Stomach (tissue), 9 donors: ENCODE results near the gene OAS1. TPM values are rescaled to one million over a fixed set of nuclear protein-coding genes. Genes with fewer than 3 reads are reported as not detected.

Source experiments
- DNase-seq, 2 donors: peaks; one replicate each; pipeline versions ENCODE4 v3.0.0 to v3.0.0-alpha.2; 2013 to 2019
- H3K27ac ChIP-seq, 5 donors: fragments of 200-600 bp in 4 of 5; sonication (generic) in 4 of 5; one replicate each; pipeline ENCODE4 v1.5.1; 2013 to 2019; ENCODE audit warnings: mild to moderate bottlenecking in 1 of 5, moderate library complexity in 1 of 5
- H3K27me3 ChIP-seq, 3 donors: fragments of 200-600 bp; sonication (generic); one replicate each; pipeline ENCODE4 v1.5.1; 2017 to 2019; ENCODE audit warnings: mixed run types in 1 of 3
- H3K36me3 ChIP-seq, 4 donors: fragments of 200-600 bp; sonication (generic); 1 replicate in 3 of 4; 2 replicates in 1 of 4; pipeline ENCODE4 v1.5.1; 2016 to 2019
- H3K4me1 ChIP-seq, 4 donors: fragments of 200-600 bp; sonication (generic); one replicate each; pipeline ENCODE4 v1.5.1; 2016 to 2019
- H3K4me3 ChIP-seq, 4 donors: fragments of 200-600 bp; sonication (generic) in 3 of 4; one replicate each; pipeline ENCODE4 v1.5.1; 2016 to 2019; ENCODE audit warnings: mild to moderate bottlenecking in 1 of 4
- H3K9me3 ChIP-seq, 4 donors: fragments of 200-600 bp; sonication (generic); one replicate each; pipeline ENCODE4 v1.5.1; 2016 to 2019
- EP300 ChIP-seq: sonication (generic); formaldehyde crosslinking; IDR thresholded peaks from one replicate; pipeline ENCODE4 v1.6.1; 2017; ENCODE audit warnings: antibody characterized with exemption
- POLR2A ChIP-seq, 4 donors: fragments of 450-650 bp; IDR thresholded peaks; one replicate each; pipeline ENCODE4 v1.6.1; 2016; ENCODE audit warnings: antibody characterized with exemption in 4 of 4, control low read depth in 2 of 4, mild to moderate bottlenecking in 1 of 4, moderate library complexity in 1 of 4
- POLR2AphosphoS5 ChIP-seq, 3 donors: sonication (generic); formaldehyde crosslinking; IDR thresholded peaks; one replicate each; pipeline ENCODE4 v1.6.1; 2016; ENCODE audit warnings: antibody characterized with exemption in 3 of 3
- WGBS, 5 donors: extraction: QIAGEN DNeasy Blood & Tissue Kit in 3 of 5; methylation state at CpG; one replicate each; pipeline versions ENCODE4 v1.1.5 to v1.1.7; 2013 to 2018; 5-methylcytosine and 5-hydroxymethylcytosine counted together
- intact Hi-C: fragments of 100-400 bp; cut with DNase I; formaldehyde crosslinking; loops from one replicate; pipeline ENCODE4 v1.15.1; 2023; ENCODE audit warnings: low total_unique reads
- polyA plus RNA-seq, 3 donors: library from polyadenylated mRNA; stranded (reverse); fragments of 200-250 nt; gene quantifications; one replicate each; pipeline ENCODE4 v1.2.3, GENCODE V29; 2013
- total RNA-seq, 5 donors: library from RNA; depleted of rRNA; stranded (reverse); fragments of >200 nt; gene quantifications; one replicate each; pipeline versions ENCODE4 v1.1.0 to v1.2.3, GENCODE V29; 2014 to 2016
- TF ChIP-seq, protein P1 (sequence below), 7 experiments: fragments of 450-650 bp in 4 of 7; fragments of 200-600 bp in 3 of 7; sonication (generic) in 3 of 7; IDR thresholded peaks; one replicate each; pipeline ENCODE4 v1.5.1; 2016 to 2019; ENCODE audit warnings: antibody characterized with exemption in 7 of 7, control low read depth in 2 of 7, mild to moderate bottlenecking in 1 of 7
- donor health status: healthy with polysubstance abuse.
- donor health status: Bipolar disorder and iron deficiency.
- donor health status: healthy.

The OAS1 gene
- total and polyA plus RNA-seq, 8 donors = 11.6 to 114 (median 22.8) TPM

DNA sequence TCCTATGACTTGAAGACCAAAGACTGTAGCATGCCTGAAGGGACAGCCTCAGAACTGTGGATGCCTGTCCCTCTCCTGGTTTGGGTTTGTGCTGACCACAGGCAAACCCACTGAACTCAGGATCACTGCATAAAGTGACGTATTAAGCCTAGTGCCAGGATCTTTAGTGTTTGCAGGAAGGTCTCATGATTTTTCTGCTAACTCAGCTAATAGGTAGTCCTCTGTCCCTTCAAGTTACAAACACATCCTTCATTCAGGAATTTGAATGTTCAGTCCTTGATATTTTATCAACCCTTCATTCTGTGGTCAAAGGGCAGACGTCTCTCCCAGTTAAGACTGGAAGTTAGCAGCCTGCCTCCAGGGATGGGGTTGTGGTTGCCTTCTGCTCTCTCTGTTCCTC lies 21.2 kb downstream of the OAS1 start:
- no peak for DNase-seq
- H3K27me3 ChIP-seq = no peaks in the 10 kb centered on the region
- 50 to 83% (median 51%) methylated on average over 2 of the region's 2 CpGs for WGBS, 5 donors
- peaks cover 0 to 5% (median 0%) of the 10 kb centered on the region in 4 donors for H3K36me3 ChIP-seq
- H3K27ac ChIP-seq = no peak overlapping the region
- H3K4me3 ChIP-seq = no peak overlapping the region
- H3K4me1 ChIP-seq = peaks cover 5 to 24% (median 10%) of the 10 kb centered on the region in 4 donors
- TF ChIP-seq, protein P1, sequence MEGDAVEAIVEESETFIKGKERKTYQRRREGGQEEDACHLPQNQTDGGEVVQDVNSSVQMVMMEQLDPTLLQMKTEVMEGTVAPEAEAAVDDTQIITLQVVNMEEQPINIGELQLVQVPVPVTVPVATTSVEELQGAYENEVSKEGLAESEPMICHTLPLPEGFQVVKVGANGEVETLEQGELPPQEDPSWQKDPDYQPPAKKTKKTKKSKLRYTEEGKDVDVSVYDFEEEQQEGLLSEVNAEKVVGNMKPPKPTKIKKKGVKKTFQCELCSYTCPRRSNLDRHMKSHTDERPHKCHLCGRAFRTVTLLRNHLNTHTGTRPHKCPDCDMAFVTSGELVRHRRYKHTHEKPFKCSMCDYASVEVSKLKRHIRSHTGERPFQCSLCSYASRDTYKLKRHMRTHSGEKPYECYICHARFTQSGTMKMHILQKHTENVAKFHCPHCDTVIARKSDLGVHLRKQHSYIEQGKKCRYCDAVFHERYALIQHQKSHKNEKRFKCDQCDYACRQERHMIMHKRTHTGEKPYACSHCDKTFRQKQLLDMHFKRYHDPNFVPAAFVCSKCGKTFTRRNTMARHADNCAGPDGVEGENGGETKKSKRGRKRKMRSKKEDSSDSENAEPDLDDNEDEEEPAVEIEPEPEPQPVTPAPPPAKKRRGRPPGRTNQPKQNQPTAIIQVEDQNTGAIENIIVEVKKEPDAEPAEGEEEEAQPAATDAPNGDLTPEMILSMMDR (IDR thresholded peaks at IDR 0.05) = no peak
- TF ChIP-seq EP300 (no peak), POLR2AphosphoS5 (IDR thresholded peaks at IDR 0.05) (no peak), POLR2A (IDR thresholded peaks at IDR 0.05) (no peak)
- intact Hi-C loops = no loop called here
- H3K9me3 ChIP-seq = no peaks in the 10 kb centered on the region

DNA sequence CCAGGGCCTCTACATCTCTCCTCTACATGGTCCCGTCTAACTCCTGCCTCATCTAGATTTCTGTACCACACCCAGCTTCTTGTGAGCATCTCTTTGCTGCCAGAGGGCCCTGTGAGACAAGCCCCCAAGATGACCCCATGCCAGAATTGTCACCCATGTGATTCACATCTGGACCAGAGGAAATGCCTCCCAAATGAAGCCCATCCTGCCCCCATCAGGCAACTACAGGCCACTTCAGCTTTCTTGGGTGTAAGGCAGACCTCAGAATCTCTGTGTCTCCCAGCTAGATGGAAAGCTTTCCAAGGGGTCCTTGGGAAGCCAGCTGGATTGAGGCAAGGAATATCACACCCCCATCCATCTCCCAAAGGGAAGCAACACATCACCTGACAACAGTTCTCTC lies 22.2 kb downstream of the OAS1 start:
- Histone ChIP-seq H3K27ac (no peak overlapping the region), H3K4me3 (no peak overlapping the region), H3K36me3 (peaks cover 0 to 5% (median 0%) of the 10 kb centered on the region in 4 donors), H3K4me1 (peaks cover 5 to 24% (median 11%) of the 10 kb centered on the region in 4 donors), H3K27me3 (no peaks in the 10 kb centered on the region), H3K9me3 (no peaks in the 10 kb centered on the region)
- 75 to 100% (median 89%) methylated on average over 1 of the region's 1 CpG for WGBS, 5 donors
- TF ChIP-seq, protein P1 (IDR thresholded peaks at IDR 0.05) = no peak
- TF ChIP-seq POLR2AphosphoS5 (IDR thresholded peaks at IDR 0.05) = no peak
- TF ChIP-seq EP300 = no peak
- no peak for TF ChIP-seq POLR2A (IDR thresholded peaks at IDR 0.05)
- no peak for DNase-seq
- intact Hi-C loops = no loop called here

DNA sequence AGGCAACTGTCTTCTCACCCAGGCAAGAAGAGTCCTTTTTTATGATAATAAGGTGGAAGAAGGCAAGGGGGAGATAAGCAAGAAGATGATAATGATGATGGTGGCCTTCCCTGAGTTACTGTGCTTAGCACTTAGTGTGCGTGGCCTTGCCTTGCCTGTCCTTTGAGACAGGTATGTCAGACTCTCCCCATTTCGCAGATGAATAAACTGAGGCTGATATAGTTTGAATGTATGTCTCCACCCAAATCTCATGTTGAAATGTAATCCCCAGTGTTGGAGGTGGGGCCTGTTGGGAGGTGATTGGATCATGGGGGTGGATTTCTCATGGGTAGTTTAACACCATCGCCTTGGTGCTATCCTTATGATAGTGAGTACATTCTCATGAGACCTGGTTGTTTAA lies 23.0 kb downstream of the OAS1 start:
- no peaks in the 10 kb centered on the region for H3K27me3 ChIP-seq
- 96 to 100% (median 98%) methylated on average over 3 of the region's 3 CpGs for WGBS, 5 donors
- no peak for TF ChIP-seq EP300
- no peak overlapping the region for H3K4me3 ChIP-seq
- peaks cover 5 to 19% (median 11%) of the 10 kb centered on the region in 4 donors for H3K4me1 ChIP-seq
- H3K27ac ChIP-seq = no peak overlapping the region
- intact Hi-C loops = no loop called here
- DNase-seq = no peak
- no peaks in the 10 kb centered on the region for H3K9me3 ChIP-seq
- H3K36me3 ChIP-seq = peaks cover 0 to 5% (median 0%) of the 10 kb centered on the region in 4 donors

DNA sequence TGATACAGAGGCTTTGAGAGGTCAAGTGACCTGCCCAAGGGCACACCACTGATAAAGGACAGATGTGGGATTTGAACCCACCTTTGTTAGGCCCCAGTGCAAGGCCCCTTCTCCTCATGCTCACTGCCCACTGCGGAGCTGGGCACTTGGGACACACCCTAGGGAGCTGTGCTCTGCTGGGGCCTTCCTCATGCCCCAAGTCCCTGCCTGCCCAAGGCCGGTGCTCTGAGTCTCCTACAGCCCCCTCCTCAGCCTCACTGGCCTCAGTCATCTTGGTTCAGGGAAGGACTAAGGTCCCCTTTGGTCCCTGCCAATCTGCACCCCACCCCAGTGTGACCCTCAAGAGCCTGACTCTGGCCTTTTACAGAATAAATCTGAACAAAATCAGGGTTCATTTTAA lies 23.6 kb downstream of the OAS1 start:
- H3K36me3 ChIP-seq = peaks cover 0 to 5% (median 0%) of the 10 kb centered on the region in 4 donors
- peaks cover 5 to 14% (median 9%) of the 10 kb centered on the region in 4 donors for H3K4me1 ChIP-seq
- no peak for DNase-seq
- WGBS, 5 donors = 83 to 100% (median 92%) methylated on average over 2 of the region's 2 CpGs
- no peak overlapping the region for H3K27ac ChIP-seq
- intact Hi-C loops = no loop called here
- H3K27me3 ChIP-seq = no peaks in the 10 kb centered on the region
- TF ChIP-seq, protein P1 (IDR thresholded peaks at IDR 0.05) = no peak
- no peaks in the 10 kb centered on the region for H3K9me3 ChIP-seq
- H3K4me3 ChIP-seq = no peak overlapping the region

DNA sequence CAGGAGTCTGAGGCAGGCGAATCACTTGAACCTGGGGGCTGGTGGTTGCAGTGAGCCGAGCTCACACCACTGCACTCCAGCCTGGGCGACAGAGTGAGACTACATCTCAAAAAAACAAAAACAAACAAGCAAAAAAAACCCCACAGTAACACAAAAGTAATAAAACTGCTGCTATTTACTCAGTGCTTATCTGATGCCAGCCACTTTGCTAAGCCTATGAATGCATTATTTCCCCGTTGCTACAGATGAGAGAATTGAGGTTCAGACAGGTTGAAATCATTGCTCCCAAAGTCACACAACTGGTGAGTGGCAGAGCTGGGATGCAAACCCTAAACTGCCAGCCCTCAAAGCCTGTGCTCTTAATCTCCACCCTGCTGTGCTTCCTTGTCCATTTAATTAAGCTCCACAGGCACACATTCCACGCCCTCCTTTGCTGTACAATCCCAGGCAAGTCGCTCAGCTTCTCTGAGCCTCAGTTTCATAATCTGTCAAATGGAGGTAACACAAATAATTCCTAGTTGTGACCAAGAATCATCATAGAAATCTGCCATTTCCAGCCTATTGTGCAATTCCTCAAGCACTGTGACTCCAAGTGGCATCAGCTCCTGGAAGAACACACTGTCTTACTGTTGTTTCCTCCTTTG lies 25.8 kb downstream of the OAS1 start:
- no peak for DNase-seq
- WGBS, 5 donors = 27 to 54% (median 41%) methylated on average over 6 of the region's 6 CpGs
- no peak overlapping the region for H3K4me3 ChIP-seq
- peaks cover 0 to 9% (median 4%) of the 10 kb centered on the region in 4 donors for H3K4me1 ChIP-seq
- no peak overlapping the region for H3K27ac ChIP-seq
- peaks cover 0 to 3% (median 0%) of the 10 kb centered on the region in 4 donors for H3K36me3 ChIP-seq
- H3K9me3 ChIP-seq = no peaks in the 10 kb centered on the region
- no peaks in the 10 kb centered on the region for H3K27me3 ChIP-seq
- TF ChIP-seq, protein P1 (IDR thresholded peaks at IDR 0.05) = no peak
- TF ChIP-seq POLR2AphosphoS5 (IDR thresholded peaks at IDR 0.05) = no peak
- TF ChIP-seq POLR2A (IDR thresholded peaks at IDR 0.05) = no peak
- no peak for TF ChIP-seq EP300
- intact Hi-C loops = no loop called here
